ENCODE results near the gene TRAM2.

Gene TRAM2

GRCh38 chr6:52524918-52525317, 51.9 kb downstream of the TRAM2 start:
- no peak for DNase-seq

DNA sequence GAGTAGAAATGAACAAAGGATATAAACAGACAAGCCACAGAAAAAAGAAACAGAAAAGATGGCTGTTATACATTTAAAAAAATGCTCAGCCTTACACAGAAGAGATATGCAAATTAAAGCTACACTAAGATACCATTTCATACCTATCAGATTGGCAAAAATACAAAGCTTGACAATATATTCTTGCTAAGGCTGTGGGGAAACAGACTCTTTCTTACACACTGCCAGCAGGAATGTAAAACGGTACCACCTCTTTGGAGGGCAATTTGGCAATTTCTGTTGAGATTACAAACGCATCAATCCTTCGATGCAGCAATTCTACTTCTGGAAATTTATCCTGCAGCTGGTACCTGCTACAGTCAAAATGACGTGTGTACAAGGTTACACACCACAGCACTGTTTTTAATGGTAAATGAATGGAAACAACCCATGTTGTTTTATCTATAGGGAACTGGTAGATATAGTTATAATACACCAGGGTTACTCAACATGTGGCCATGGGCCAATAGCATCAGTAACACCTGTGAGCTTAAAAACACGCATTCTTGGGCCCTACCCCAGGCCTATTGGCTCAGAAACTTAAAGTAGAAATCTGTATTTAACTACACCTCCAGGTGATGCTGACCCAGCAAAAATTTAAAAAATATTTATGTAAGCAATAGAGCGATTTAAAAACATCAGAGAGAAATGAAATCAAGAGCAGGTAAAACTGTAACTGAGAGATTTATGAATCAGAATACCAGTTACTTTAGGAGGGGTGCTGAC, 53.3 kb downstream of the TRAM2 start:
- no peak for DNase-seq

GRCh38 chr6:52522655-52523054, 54.2 kb downstream of the TRAM2 start:
- DNase-seq = no peak

GRCh38 chr6:52522151-52522626, 54.7 kb downstream of the TRAM2 start:
- DNase-seq = no peak

DNA sequence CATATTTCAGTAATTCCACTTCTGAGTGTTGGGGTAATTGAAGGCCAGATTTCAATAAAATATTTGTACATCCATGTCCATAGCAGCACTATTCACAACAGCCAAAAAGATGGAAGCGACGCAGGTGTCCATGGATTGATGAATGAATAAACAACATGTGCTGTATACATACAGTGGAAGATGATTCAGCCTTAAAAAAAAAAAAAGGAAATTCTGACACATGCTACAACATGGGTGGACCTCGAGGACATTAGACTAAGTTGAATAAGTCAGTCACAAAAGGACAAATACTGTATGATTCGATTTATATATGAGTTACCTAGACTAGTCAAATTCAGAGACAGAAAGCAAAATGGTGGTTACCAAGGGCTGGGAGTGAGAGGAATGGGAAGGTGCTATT, 57.2 kb downstream of the TRAM2 start:
- no peak for DNase-seq

DNA sequence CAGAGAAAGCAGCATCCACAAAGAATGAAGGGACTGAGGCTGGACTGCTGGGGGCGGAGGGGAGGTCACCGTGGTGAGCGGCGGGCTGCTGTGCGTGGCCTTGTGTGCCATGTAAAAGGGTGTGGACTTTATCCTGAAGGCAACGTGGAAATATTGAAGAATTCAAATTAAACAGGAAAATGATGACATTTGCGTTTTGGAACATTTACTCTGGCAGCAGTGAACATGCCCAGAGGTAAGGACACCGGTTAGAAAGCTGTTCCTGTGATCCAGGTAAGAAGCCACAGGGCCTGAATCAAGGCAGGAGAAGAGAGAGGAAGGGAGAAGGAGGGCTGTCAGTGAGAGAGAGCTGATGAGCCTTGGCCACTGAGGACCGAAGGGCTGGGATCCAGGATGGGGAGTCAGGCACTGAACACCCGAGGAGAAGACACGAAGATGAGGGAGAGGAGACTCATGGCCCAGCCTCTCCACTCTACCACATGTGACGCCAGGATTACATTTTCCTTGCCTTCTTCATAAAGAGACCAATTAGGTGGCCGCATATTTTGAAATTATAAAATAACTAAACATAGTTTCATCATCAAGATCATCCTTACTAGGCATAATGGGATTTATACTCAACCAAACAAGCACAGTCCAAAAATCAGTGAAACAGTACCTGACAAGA, 58.4 kb downstream of the TRAM2 start:
- DNase-seq = no peak

GRCh38 chr6:52517502-52518278, 59.2 kb downstream of the TRAM2 start:
- peak; percentile 59 for DNase-seq

DNA sequence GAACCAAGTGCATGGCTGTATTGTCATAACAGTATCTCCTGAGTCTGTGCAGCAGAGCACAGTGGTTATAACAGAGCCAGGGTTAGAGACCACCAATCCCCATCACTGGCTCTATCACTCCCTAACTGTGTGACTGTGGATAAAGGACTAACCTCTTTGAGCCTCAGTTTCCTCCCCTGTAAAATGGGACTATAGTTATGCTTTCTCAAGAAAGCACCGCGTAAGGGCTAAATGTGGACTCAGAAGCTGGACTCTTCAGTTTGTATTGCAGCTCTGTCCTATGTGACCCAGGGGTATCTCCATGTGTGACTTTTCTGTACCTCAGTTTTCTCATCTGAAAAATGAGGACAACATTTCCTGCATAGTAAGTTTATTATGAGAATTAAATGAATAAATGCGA, 59.9 kb downstream of the TRAM2 start:
- DNase-seq = no peak

GRCh38 chr6:52516269-52516668, 60.6 kb downstream of the TRAM2 start:
- no peak for DNase-seq

DNA sequence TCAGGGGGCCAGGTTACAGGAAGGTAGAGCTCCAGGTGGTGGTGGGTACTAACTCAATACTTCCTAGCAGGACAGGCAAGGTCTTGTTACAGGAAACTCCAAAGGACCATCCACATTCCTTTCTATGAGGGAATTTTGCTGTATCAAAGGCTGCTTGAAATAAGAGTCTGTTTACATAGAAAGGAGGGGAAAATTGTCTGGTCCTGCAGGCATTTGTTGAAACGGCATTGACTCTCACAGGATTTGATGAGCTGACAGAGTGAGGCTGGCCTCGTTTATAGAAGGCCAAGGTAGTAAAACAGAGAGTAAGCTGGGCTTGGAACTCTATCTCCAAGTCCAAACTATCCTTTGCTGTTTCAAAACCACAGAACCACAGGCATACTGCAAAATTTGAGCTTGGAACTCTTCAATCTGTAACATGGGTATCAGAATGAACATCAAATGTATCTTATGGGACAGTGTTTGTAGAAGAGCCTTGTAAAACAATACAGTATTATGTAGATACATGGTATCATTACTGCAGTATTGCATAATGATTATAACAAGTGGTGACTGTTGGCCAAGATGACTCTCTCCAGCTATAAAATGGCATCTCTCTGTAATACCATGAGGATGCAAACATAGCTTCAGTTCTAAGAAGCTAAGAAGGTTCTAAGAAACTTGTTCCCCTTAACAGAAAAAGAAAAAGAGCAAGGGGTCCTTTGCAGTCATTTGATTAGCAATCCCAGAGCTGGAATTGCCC, 61.5 kb downstream of the TRAM2 start:
- DNase-seq = no peak

GRCh38 chr6:52514514-52514913, 62.3 kb downstream of the TRAM2 start:
- peak; percentile 44 for DNase-seq

GRCh38 chr6:52513896-52514295, 63.0 kb downstream of the TRAM2 start:
- no peak for DNase-seq

DNA sequence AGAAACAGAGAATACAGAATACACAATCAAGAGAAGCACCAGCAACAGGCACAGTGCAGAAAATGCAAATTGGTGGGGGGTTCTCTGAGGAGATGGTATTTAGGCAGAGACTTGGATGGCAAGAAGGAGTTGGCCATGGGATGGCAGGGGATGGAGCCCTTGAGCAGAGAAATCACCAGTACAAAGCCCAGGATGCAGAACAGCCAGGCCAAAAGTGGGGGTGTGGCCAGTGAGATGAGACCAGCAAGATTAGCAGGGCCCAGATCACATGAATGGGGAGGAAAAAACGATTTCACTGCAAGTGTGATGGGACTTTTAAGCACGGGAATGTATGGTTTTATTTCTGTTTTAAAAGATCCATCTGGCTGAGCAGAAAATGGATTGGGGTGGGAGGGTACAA, 63.4 kb downstream of the TRAM2 start:
- DNase-seq = no peak

DNA sequence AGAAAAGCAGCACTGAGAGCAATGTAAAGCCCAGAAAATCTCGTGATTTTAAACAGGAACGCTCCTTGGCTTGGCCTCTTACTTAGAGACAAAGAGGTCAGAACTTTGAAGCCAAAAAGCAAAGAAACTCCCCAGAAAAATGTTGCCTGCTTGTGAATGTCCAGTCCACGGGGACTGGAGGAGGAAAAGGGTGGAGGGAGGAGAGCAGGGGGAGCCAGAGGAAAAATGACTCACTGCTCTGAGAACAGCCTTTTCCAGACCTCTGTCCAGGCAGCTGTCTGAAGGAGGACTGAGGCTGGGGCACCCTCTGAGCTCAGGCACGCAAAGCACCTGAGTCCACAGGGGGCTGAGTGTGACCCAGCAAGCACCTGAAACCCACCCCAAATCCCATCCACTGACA, 64.7 kb downstream of the TRAM2 start:
- DNase-seq = no peak

DNA sequence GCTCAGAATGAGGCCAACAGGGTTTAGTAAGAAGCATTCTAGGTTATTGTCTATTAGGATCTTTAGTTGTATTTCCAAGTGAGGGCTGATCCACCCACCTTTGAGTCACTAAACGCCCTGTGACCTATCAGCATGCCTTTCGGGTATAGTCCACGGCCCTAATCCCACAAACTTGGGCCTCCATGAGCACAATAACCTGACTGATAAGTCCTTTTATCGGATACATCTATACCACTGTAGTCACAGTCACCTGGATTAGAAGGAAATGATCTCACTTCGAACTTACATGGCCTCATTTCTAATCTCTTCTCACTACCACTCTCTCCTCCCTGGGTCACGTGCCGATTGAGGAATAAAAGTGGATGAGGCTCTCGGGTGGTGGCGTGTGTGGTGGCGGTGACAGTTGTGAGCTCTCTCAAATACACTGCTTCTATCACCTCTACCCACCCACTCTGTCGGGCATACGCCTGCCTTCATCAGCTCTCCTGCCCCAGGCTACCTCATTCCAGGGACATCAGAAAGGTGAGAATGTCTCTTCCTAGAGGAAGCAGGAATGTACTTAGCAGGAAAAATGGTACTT, 65.2 kb downstream of the TRAM2 start:
- no peak for DNase-seq

- no peak for DNase-seq
Observed at GRCh38 chr6:52511163-52511562, 65.7 kb downstream of the TRAM2 start.

GRCh38 chr6:52510213-52510562, 66.7 kb downstream of the TRAM2 start:
- no peak for DNase-seq

- no peak for DNase-seq
Observed at GRCh38 chr6:52509281-52510212, 67.3 kb downstream of the TRAM2 start.

DNA sequence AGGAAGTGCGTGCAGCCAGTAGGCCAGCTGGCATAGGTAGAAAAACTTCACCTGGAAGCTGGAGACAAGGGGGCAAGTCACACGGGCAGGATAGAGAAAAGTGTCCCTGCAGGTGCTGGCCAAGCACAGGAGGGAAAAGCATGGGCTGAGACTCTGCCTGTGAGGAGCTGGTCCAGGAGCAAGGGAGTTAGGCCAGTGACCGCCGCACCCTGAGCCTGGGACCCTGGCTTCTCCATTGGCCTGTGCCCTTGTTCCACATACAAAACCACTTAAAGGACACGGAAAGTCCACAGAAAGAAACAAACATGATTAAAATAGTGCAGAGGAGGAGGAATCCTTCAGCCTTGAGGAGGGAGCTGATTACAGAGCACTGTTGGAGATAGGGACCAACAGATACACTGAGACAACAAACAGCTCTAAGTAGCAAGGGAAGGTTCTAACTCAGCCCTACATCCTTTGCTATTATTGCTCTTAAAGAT, 68.6 kb downstream of the TRAM2 start:
- no peak for DNase-seq

DNA sequence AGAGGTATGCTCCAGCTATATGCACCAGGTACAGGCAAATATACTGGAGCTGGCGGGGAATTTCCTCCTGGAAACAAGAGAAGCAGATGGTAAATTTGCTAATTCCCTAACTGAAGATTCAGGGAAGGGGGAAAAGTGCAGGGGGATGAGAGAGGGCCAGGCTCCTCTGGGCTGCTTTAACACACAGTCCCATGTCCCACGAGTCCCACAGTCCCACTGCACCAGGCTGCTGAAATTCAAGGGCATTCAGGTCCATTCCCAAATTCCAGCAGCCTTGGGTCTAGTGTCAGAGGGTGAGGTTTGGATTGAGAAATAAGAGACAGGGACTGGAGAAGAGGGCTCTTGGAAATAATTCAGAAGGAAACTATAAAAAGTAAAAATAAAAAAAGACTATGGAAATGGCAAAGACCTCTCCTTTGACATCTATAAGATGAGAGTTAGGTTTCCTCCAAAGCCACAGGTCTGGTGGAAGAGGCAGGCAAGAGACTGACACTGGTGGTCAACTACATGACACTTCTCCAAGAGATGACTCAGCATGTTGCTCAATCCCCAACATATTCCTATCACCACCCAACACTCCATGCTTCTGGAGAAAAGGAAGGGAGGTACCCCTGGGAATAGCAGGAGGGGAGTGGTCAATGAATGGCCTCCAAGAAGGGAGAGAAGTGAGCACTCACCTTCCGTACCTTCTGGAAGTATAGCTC, 69.2 kb downstream of the TRAM2 start:
- no peak for DNase-seq

DNA sequence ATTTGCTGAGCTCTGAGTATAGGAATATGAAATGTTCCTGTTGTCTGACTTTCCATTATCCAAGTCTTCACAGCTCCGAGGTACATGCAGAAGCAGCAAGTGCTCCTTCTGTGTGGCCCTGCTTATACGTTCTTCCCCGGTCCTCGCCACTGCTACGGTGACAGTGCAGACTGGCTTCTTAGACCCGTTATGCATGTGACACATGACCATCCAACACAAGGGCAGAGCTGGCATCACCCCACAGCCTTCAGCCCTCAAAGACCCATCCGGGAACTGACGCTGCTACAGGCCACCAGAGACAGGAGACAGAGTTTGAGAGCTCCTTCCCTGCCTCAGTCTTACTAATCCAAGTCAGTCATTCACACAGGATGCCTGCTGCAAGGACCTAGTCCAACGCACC, 70.4 kb downstream of the TRAM2 start:
- no peak for DNase-seq
